Epithelial cell of proximal tubule (primary cell): ENCODE data around the gene EFNA4. TPM values are rescaled to one million over a fixed set of nuclear protein-coding genes. Genes with fewer than 3 reads are reported as not detected.

Experiments used
- DNase-seq: peaks from one replicate; pipeline ENCODE4 v3.0.0-alpha.2; 2011; ENCODE audit warnings: low read depth
- H3K4me3 ChIP-seq: 2 replicates; pipeline ENCODE4 v1.5.1; 2011; ENCODE audit warnings: low read depth, mild to moderate bottlenecking, low read length
- total RNA-seq: library from RNA; depleted of rRNA; stranded (reverse); fragments of >200 nt; gene quantifications from 2 replicates; pipeline ENCODE4 v1.2.3, GENCODE V29; 2015
- TF ChIP-seq, protein P1 (sequence below): conservative IDR thresholded peaks from 2 replicates; pipeline ENCODE4 v1.5.1; 2012; ENCODE audit warnings: low read depth, mild to moderate bottlenecking, low read length

The EFNA4 gene
- total RNA-seq, 1 donor from 2014 or later = 10.8 TPM

DNA sequence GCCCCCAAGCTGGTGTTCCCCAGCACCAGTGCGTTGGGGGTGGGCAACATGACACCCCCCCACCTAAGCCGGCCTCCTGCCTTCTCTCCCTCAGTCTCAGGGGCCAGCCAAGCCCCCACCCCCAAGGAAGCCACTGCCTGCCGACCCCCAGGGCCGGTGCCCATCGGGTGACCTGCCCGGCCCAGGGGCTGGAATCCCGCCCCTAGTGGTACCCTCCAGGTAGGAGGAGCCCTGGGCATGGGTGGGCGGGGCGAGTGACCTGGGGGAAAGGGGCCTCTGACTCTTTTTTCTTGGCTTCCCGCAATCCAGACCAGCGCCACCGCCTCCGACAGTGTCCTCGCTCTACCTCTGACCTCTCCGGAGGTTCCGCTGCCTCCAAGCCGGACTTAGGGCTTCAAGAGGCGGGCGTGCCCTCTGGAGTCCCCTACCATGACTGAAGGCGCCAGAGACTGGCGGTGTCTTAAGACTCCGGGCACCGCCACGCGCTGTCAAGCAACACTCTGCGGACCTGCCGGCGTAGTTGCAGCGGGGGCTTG is 1.3 kb upstream of the EFNA4 start:
- no peak overlapping the region for H3K4me3 ChIP-seq
- DNase-seq = no peak
- TF ChIP-seq, protein P1, sequence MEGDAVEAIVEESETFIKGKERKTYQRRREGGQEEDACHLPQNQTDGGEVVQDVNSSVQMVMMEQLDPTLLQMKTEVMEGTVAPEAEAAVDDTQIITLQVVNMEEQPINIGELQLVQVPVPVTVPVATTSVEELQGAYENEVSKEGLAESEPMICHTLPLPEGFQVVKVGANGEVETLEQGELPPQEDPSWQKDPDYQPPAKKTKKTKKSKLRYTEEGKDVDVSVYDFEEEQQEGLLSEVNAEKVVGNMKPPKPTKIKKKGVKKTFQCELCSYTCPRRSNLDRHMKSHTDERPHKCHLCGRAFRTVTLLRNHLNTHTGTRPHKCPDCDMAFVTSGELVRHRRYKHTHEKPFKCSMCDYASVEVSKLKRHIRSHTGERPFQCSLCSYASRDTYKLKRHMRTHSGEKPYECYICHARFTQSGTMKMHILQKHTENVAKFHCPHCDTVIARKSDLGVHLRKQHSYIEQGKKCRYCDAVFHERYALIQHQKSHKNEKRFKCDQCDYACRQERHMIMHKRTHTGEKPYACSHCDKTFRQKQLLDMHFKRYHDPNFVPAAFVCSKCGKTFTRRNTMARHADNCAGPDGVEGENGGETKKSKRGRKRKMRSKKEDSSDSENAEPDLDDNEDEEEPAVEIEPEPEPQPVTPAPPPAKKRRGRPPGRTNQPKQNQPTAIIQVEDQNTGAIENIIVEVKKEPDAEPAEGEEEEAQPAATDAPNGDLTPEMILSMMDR = no peak

DNA sequence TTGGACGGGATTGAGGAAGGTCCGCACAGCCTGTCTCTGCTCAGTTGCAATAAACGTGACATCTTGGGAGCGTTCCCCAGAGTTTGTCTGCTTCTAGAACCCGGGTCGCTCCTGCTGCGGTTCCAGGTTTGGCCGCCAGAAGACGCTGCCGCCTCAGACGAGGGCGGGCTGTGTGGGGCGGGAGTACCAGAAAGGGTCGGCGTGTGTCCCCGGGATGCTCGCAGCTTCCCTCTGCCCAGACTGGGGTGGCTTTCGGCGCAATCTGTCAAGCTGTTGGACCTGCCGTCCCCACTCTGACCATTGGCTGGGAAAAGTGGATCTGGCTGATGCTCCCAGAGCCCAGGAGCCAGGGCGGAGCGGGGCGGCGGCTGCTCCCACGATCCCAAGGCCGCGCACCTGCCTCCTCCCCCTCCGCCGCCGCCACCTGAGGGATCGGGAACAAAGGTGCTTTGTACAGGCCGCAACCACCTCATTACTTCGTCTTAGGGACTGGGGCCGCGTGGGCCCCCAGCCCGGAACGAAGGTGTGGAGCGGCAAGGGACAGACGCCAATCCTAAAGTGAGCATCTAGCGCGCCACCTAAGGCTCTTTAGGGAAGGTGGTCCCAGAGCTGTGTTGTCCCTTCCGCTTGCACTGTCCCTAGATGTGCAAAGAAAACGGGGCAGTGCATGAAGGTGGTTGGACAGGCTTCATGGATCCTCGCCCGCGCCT is 683 bp upstream of the EFNA4 start:
- no peak for DNase-seq
- H3K4me3 ChIP-seq = peak overlapping the region; percentile 93
- TF ChIP-seq, protein P1 = peak; percentile 65

DNA sequence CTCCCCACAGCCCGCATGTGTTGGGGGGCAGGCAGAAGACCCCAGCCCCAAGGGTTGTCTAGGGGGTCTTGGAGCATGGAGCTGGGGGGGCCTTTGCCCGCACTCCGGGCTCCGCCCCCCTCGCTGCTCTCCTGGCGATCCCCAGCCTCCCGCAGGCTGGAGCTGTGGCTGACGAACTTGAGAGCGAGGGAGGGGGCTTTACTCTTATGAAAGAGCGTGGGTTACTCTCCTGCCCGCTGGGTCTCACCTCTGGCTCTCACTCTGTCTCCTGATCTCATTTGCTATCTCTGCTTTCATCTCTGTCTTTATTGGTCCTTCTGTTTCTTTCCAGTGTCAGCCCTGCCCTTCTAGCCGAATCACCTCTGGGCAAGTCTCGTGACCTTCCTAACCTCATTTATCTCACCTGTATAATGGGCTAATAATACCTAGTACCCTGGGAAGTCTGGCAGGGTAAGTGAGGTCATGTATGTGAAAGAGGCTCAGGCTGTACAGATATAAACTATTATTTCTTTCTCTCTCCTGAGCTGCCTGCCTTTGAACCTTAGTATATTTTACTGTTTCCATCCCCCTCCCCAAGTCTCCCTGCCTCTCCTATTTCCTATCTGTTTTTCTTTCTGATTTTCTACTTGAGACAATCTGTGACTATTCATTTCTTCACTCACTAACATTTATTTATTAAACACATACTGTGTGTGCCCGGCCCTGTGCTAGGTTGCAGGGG is 731 bp downstream of the EFNA4 start:
- H3K4me3 ChIP-seq = peak overlapping the region; percentile 93
- TF ChIP-seq, protein P1 = no peak
- no peak for DNase-seq

DNA sequence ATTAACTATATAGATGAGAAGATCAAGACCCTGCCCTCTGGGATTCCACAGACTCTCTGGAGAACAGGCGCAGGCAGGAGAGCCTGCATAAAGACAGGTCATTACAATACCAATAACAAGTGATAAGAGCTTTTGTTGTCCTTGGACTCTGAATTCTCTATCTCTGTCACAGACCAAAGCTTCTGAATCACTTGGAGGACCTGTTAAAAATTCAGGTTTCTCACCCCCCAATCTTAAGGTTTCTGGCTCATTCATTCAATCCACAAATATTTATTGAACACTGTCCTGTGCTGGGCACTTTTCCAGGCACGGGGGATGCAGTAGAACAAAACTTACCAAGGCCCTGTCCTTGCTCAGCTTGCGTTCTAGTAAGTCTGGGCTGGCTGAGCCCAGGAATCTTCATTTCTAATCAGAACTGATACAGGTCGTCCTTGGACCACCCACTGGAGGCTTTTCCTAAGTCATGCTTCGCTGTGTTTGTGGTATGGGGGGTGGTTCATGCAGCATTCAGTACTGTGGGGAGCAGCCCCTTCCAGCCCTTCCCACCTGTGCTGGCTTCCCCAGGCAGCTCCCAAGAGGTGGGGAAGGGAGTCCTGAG is 1.4 kb downstream of the EFNA4 start:
- H3K4me3 ChIP-seq = no peak overlapping the region
- TF ChIP-seq, protein P1 = no peak
- DNase-seq = no peak

DNA sequence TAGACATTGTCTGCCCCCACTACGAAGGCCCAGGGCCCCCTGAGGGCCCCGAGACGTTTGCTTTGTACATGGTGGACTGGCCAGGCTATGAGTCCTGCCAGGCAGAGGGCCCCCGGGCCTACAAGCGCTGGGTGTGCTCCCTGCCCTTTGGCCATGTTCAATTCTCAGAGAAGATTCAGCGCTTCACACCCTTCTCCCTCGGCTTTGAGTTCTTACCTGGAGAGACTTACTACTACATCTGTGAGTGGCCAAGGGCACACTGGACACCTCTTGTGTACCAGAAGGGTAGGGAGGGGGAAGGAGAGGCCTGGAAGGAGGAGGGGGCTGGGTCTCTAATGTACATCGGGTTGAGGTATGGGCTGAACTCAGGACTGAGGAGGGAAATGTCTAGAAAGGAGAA is 3.2 kb downstream of the EFNA4 start:
- DNase-seq = no peak
- H3K4me3 ChIP-seq = no peak overlapping the region
- TF ChIP-seq, protein P1 = no peak

DNA sequence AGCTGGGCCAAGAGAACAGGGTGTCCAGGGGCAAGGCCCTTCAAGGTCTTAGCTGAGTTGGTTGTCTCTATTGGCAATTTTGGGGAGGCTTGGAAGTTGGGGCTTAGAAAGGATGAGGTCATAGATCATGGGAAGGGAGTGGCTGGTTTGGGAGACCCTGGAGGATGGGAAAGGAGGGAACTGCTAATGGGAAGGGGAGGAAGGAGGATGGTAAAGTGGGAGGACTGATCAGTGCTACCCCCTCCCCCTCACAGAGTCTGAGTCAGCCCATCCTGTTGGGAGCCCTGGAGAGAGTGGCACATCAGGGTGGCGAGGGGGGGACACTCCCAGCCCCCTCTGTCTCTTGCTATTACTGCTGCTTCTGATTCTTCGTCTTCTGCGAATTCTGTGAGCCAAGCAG is 5.1 kb downstream of the EFNA4 start:
- H3K4me3 ChIP-seq = no peak overlapping the region
- no peak for DNase-seq
- TF ChIP-seq, protein P1 = no peak
